NK-92 treated with Interleukin-12 subunit alpha and Interleukin-12 subunit beta, amount 100 ng/mL, for 24 hours (cell line): ENCODE results near the gene RAB11A.
A peak's percentile ranks its signal among the peaks of the same experiment; 100 is the strongest.

Experiments
- DNase-seq: peaks from one replicate; lab custom pipeline; 2025; lab: John Stamatoyannopoulos, UW

Gene RAB11A

GRCh38 chr15:65869126-65869953 lies at the start of gene RAB11A:
Gene RAB11A, plus strand, starts transcription at chr15:65869491. Its CDS starts 95 bp downstream, at chr15:65869586.
- DNase-seq, result peak; percentile 97

DNA sequence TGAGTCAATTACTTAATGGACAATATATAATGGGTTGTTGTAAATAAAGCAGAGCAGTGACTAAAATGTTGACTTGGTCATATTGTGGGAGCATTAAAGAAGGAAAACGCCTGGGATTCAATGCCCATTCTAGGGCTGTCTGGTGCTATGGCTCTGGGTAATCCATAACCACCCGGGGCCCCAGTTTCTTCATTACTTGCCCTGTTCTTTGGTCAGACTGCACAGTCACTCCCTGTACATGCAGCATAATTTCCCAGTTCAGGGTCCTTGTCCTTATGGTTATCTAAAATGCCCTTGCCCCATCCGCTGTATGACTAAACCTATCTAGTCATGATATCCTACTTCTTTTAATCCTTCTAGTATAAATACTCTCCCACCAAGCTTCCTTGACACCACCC lies 49.7 kb upstream of the RAB11A start:
- no peak for DNase-seq

GRCh38 chr15:65821070-65821469 lies 48.2 kb upstream of the RAB11A start:
- no peak for DNase-seq

DNA sequence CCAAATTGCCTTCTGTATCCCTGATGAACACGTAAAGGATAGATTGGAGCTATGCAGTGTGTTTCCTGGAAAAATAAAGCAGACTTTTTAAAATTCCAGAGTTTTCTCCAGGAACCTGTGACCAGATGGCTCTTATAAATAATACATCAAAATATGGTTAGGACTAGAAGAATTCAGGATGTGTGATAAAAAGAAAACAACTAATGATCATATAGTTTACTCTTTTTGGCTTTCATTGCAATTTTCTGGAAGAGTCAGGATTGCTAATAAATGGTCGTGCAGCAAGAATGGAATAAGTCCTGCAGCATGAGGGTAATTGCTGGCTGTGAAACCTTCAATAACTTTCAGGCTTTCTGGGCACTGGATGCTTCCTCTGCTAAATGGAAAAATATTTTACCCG lies 47.0 kb upstream of the RAB11A start:
- DNase-seq, result no peak

GRCh38 chr15:65824031-65824743 lies 45.1 kb upstream of the RAB11A start:
- DNase-seq, result no peak

DNA sequence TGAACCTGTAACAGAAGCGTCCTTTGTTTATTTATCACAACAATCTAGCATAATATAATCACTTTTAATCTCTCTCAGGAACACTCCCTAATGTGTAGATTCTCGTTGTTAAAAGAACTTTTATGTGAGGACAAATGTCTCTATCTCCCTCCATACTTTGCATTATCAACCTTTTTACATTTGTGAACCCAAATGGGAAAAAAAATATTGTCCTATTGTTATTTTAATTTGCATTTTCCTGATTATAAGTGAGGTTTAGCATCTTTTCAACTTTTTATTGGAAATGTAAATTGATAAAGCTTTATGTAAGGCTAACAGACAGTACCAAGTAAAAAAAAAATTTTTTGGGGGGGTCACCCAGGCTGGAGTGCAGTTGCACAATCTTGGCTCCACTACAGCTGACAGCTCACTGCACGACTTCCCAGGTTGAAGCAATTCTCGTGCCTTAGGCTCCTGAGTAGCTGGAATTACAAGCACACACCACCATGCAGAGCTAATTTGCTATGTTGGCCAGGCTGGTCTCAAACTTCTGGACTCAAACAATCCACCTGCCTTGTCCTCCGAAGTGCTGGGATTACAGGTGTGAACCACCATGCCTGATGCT lies 44.2 kb upstream of the RAB11A start:
- DNase-seq, result no peak

DNA sequence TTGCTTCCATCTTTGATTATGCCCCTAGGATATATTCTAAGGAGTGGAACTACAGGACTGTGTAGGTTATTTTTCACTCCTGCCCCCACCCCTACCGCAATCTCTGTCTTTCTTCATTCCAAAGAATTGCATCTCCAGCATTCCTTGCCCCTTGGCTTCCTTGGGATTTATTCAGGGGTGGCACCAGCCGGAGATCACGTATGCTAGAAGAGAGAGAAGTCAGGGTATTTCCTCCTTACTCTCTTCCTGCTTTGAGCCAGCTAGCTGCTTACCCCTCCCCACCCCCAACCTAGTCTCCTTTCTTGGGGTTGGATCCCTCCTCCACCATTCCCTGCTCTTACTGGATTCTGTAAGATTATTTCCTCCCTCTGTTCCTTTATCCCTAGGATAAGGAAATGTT lies 42.2 kb upstream of the RAB11A start:
- DNase-seq, result no peak

GRCh38 chr15:65828585-65828984 lies 40.7 kb upstream of the RAB11A start:
- no peak for DNase-seq

DNA sequence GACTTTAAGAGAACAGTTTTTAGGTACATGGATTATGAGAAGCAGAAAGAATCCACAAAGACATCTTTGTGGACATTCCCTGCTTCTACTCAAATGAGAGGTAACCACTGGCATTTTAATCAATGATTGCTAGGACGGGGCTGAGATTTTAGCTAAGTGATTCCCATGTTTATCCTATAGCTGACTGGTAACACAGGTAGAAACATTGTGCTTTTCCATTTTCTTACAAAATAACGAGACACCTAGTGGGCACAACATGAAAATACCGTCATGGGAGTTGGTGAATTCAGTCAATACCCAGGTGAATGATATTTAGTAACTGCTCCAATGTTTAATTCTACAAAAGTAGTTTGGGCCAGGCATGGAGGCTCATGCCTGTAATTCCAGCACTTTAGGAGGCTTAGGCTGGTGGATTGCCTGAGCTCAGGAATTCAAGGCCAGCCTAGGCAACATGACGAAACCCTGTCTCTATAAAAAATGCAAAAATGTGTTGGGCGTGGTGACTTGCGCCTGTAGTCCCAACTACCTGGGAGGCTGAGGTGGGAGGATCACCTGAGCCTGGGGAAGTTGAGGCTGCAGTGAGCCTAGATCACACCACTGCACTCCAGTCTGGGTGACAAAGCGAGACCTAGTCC lies 40.0 kb upstream of the RAB11A start:
- DNase-seq, result no peak

DNA sequence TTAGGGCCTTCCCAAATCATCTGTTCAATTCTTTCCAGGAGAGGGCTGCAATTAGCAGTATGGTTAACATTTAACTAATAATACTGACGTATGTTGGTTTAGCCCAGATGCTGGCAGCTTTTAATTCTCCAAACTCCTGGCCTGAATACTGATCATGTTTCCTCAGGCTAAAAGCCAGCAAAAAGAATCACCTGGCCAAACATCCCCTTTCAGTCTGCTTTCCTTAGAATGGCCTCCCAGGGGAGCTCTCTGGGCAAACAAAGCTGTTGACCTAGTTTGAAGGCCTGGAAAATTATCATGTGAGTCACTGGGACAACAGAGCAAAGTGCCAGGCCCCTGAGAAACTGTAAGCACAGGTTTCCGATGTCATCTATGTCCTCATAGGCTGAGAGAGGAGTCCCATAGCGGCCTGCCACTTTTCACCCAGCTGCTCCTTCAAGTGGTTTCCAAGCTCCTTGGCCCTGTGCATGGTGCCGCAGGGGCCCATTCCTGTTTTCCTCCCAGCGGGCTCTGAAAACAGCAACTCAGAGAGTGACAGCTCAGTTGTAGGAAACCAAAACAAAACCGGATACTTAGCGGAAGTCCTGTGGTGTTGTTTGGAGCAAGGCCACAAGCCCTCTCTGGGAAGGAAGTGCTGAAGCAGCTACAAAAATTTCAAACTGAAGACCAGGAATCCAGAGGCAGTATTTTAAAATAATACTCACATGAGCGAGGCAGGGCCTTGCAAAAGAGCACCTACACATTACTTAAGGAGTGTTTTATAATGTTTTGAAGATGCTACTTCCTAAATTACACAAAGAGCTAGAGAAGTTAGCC lies 36.5 kb upstream of the RAB11A start:
- no peak for DNase-seq

- DNase-seq, result no peak
Measured at GRCh38 chr15:65833501-65834205, 35.6 kb upstream of the RAB11A start.

DNA sequence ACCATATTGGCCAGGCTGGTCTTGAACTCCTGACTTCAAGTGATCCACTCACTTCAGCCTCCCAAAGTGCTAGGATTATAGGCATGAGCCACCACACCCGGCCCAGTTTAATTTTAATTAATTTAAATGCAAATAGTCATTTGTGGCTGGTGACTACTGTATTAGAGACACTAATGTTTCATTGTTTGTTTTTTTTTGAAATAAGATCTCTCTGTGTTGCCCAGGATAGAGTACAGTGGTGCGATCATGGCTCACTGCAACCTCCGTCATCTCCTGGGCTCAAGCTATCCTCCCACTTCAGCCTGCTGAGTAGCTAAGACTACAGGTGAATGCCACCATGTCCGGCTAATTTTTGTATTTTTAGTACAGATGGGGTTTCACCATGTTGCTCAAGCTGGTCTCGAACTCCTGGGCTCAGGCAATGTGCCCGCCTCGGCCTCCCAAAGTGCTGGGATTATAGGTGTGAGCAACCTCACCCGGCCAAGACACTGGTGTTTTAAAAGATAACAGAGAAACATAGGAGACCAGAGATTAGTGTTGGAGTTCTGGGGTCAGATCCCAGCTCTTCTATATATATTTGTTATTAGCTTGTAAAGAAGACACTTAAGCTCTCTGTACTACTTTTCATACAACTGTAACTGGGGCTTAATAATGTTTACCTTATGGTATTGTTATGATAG lies 34.5 kb upstream of the RAB11A start:
- DNase-seq, result no peak

DNA sequence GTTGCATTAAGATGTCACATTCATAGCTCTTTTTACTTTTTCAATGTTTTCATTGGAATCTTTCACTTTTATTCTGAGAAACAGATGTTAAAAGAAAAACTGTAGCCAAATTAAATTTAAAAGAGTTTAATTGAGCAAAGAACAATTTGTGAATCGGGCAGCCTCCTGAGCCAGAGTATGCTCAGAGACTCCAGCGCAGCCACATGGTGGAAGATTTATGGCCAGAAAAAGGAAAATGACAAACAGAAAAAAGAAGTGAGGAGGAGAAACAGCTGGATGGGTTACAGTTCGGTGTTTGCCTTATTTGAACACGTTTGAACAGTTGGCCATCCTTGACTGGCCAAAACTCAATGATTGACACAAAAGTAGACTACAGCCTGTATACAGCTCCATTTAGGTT lies 33.8 kb upstream of the RAB11A start:
- DNase-seq, result no peak

GRCh38 chr15:65836665-65837064 lies 32.6 kb upstream of the RAB11A start:
- DNase-seq, result no peak

DNA sequence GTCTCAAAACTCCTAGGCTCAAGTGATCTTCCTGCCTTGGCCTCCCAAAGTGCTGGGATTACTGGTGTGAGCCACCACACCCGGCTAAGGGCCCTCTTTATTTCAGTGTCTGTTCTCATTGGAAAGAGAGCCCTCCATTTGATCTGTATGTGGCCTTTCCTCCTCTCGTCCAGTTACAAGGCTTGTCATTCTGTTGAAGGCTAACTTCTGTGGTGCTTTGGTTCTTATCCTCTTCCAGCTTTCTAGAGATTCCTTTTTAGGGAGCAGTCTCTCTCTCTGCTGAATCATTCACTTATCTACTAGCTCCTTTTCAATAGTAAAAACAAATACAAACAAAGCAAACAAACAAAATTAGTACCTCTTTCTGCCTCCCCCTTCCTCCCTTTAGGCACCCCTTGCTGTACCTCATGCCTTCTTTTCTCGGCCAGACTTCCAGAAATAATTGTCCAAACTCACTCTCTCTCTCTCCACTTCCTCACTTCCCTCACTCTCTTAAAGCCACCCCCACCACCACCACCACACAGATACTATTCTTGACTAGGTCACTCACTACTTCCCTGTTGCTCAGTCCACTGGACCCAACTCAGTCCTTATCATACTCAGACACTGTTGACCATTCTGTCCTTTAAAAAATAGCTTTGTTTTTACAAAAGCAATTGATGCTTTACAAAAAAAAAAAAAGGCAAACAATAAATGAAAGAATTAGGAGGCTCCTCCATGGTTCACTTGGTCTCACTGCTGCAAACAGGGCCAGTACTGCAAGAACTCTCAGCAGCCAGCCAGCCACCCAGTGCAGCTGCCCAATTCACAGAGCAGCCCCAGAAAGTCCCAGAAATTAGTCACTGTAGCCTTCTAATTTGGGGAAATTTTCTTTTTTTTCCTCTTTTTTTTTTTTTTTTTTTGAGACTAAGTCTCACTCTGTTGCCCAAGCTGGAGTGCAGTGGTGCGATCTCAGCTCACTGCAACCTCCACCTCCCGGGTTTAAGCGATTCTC lies 31.7 kb upstream of the RAB11A start:
- DNase-seq, result no peak

GRCh38 chr15:65839354-65839901 lies 29.9 kb upstream of the RAB11A start:
- no peak for DNase-seq

DNA sequence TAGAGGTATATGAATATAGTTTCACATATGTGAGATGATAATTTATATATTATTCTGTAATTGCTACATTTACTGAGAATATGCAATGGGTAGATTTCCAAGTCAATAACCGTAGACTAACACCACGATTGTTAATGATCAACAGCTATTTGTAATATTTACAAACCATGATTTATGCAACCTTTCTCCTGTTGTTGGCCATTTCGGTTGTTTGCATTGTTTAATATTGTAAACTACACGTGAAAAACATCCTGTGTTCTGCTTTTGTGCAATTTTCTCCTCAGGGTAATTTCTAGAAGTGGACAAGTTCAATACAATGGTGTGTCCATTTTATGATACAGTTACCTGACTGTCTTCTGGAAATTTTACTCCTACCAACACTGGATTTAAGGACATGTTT lies 29.3 kb upstream of the RAB11A start:
- DNase-seq, result no peak

DNA sequence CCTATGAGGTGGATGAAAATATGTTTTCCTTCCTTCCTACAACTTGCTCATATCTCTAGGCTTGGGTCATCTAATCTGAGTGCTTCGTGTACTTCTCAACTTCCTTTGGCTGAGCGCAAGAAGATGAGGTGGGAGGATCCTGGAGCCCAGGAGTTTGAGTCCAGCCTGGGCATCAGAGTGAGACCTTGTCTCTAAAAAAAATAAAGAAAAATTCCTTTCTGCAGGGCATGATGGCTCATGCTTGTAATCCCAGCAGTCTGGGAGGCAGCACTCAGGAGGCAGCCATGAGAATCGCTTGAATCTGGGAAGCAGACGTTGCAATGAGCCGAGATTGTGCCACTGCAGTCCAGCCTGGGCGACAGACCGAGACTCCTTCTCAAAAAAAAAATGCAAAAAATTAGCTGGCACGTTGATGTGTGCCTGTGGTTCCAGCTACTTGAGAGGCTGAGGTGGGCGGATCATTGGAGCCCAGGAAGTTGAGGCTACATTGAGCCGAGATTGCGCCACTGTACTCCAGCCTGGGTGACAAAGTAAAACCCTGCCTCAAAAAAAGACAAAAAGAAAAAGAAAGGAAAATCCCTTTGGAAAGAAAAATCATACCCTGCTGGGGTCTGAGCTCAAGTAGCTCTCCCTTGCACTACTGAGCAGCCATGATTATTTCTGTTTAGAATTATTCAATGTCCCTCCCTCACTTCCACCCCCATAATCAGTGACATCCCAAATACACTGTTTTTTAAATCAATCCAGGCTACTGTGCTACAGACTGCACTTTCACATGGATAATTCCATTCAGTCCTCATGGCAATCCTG lies 28.0 kb upstream of the RAB11A start:
- no peak for DNase-seq
